Rectal smooth muscle tissue (tissue), 1 donor: ENCODE results near the gene CCNY.
A peak's percentile ranks its signal among the peaks of the same experiment; 100 is the strongest.

Source experiments
- H3K27ac ChIP-seq: one replicate; pipeline ENCODE4 v1.7.0; 2013; ENCODE audit warnings: low read depth, low read length, inconsistent platforms
- H3K27me3 ChIP-seq: one replicate; pipeline ENCODE4 v1.7.0; 2013; ENCODE audit warnings: low read length; ENCODE audit not compliant: control insufficient read depth, insufficient read depth
- H3K36me3 ChIP-seq: one replicate; pipeline ENCODE4 v1.7.0; 2013; ENCODE audit warnings: low read length; ENCODE audit not compliant: control insufficient read depth, insufficient read depth
- H3K4me1 ChIP-seq: one replicate; pipeline ENCODE4 v1.7.0; 2013; ENCODE audit warnings: low read length; ENCODE audit not compliant: control insufficient read depth, insufficient read depth
- H3K4me3 ChIP-seq: one replicate; pipeline ENCODE4 v1.7.0; 2013; ENCODE audit warnings: low read length
- H3K9ac ChIP-seq: one replicate; pipeline ENCODE4 v1.7.0; 2013; ENCODE audit warnings: low read length

The CCNY gene

DNA sequence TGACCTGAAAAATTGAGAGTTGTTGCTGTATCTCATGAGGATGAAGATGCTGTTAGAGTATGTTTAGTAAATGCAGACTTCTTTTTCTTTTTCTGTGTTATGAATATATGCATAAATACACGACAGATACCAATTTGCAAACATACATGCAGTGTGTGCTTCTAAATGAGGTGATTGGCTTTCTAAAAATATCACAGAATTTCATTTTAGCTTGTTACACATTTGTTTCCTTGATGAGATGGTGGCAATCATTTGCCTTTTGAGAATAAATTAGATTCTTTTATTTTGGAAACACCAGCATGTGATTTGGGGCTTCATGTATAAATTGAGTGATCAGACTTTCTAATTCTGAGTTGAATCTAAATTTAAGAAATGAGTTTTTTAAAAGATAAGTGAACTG, 29.7 kb downstream of the CCNY start:
- Histone ChIP-seq H3K4me1 (peaks cover 27% of the 10 kb centered on the region), H3K27ac (no peak overlapping the region), H3K36me3 (no peaks in the 10 kb centered on the region), H3K9ac (no peak overlapping the region), H3K27me3 (no peaks in the 10 kb centered on the region), H3K4me3 (no peak overlapping the region)

DNA sequence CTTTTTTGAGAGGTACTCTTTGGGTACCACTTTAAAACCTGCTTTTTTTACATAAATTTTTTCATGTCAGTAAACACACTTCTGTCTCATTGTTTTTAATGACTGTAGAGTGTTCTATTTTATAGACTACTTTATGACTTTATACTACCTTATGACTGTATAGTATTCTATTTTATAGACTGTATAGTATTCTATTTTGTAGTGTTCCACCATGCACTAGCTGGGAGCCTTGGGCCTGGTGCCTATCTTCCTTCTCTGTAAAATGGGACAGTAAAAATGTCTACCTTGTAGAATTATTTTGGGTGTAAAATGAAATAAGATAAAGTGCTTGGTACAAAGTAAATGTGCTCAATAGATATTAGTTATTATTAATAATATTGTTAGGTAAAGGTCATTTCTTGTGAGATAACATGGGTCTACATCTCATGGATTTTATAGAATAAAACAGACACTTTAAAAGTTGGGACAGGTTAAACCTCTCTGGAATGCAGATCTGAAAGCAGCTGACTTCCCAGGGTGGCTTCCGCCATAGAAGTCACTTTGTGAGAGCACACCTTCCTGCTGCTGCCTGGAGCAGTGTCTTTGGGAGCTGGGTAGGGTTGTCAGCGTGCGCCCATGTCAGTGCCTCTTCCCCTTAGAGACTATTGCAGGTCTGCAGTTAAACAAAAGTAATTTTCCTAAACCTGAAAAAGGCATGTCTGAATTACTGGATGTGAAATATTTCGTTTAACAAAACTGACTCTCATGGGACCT, 31.0 kb downstream of the CCNY start:
- no peak overlapping the region for H3K27ac ChIP-seq
- H3K9ac ChIP-seq, result no peak overlapping the region
- no peak overlapping the region for H3K4me3 ChIP-seq
- H3K27me3 ChIP-seq, result no peaks in the 10 kb centered on the region
- no peaks in the 10 kb centered on the region for H3K36me3 ChIP-seq
- peaks cover 39% of the 10 kb centered on the region for H3K4me1 ChIP-seq

DNA sequence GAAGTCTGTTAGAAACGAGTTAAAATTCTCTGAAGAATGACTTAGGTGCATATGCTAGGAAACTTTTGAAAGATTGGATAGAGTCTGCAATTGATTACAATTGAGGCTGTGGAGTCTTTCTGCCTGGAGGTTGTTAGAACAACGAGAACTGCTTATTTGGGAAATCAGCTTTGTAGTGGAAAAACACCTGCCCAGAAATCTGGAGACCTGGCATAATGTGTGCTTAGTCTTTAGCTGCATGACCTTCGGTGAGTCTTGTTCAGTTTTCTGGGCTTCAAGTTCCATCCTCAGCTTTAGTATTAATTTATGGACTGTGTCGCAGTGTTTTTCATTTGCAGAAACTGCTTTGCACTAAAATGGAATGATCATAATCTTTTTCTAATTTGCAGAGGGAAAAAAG, 31.7 kb downstream of the CCNY start:
- Histone ChIP-seq H3K27me3 (no peaks in the 10 kb centered on the region), H3K27ac (no peak overlapping the region), H3K4me1 (peaks cover 39% of the 10 kb centered on the region), H3K4me3 (no peak overlapping the region), H3K36me3 (no peaks in the 10 kb centered on the region), H3K9ac (no peak overlapping the region)

DNA sequence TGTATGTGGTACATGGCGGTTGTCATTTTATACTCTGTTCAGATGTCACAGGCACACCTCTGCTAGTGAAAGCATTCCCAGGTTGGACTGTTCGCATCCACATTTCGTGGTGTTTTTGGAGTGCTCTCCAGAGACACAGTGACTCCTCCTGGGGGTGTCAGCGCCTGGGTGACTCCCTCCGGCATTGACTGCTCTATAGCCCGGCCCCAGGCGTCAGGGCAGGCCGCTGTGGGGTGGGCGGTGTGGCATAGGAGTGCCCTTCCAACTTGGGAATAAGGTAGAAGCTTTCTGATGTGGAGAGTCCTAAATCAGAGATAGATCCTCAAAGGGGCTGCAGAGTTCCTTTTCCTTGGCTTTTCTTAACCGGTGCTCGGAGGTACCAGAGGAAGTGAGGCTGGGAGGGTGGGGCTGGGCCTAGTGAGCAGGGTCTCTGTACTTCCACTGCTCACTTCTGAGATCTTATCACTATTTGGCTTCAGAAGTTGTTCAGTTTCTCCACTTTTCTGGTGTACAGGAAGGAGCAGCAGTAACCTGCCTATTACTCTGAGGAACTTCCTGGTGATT, 32.3 kb downstream of the CCNY start:
- peaks cover 39% of the 10 kb centered on the region for H3K4me1 ChIP-seq
- H3K27ac ChIP-seq, result peak overlapping the region; percentile 72
- no peaks in the 10 kb centered on the region for H3K36me3 ChIP-seq
- H3K9ac ChIP-seq, result no peak overlapping the region
- H3K27me3 ChIP-seq, result no peaks in the 10 kb centered on the region
- no peak overlapping the region for H3K4me3 ChIP-seq

DNA sequence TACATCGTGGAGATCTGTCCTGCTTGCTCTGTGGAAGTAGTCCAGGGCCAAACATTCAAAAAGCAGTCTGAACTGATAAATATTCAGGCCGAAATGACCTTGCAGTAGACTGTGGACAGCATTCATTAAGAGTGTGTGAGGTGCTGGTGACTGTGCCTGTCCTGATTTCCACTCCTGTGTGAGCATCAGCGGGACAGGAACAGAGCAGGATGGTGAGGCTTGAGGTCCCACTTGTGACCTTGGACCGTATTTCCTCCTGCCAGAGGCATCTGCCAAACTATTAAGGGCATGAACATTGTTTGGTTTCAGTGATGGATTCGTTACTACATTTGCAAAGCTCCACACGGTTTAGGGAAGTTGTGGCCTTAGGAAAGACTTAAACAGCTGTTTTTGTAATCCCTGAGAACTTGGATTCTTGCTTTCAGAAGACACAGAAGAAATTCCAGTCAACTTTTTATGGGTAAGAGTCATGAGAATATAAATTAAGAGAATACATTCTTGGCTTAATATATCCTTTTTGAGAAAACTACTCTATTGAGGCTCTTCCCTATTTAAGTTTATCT, 32.8 kb downstream of the CCNY start:
- peaks cover 39% of the 10 kb centered on the region for H3K4me1 ChIP-seq
- peak overlapping the region; percentile 72 for H3K27ac ChIP-seq
- H3K27me3 ChIP-seq, result no peaks in the 10 kb centered on the region
- H3K36me3 ChIP-seq, result no peaks in the 10 kb centered on the region
- no peak overlapping the region for H3K4me3 ChIP-seq
- no peak overlapping the region for H3K9ac ChIP-seq

DNA sequence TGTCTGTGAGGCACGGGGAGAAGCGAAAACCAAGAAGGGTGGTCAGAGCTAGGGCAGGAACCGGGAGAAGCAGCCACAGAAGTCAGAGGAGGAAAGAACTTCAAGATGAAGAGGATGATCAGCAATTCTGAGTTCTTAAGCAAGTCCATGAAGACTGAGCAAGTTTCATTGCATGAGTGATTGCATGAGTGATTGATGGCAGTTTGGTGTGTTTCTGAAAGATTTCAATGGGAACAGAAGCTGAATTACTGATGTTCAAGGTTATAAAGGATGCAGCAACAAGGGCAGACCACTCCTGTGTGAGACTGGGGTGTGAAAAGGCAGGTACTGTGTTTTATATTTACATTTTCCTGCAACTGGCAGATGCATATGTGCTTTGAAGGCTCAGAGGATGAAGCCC, 35.4 kb downstream of the CCNY start:
- H3K9ac ChIP-seq, result no peak overlapping the region
- H3K27me3 ChIP-seq, result no peaks in the 10 kb centered on the region
- H3K4me3 ChIP-seq, result no peak overlapping the region
- H3K27ac ChIP-seq, result peak overlapping the region; percentile 62
- H3K4me1 ChIP-seq, result peaks cover 35% of the 10 kb centered on the region
- H3K36me3 ChIP-seq, result no peaks in the 10 kb centered on the region

DNA sequence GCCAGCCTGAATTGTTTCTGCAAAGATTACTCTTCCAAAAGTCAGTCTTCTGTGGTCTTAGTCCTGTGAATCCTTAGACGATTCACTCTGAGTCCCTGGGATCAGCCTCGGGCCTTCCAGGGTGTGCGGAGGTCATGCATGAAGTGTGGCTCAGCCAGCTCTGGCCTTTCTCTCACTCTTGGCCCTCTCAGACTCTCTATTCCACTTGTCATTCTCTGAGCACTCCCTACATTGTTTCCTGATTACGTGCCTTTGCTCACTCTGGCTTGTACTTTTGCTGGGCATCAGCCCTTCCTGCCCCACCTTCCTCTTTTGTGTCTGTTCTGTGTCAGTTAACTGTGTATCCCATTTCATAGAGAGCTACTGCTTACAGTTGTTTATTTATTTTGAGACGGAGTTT, 36.0 kb downstream of the CCNY start:
- Histone ChIP-seq H3K27me3 (no peaks in the 10 kb centered on the region), H3K4me1 (peaks cover 35% of the 10 kb centered on the region), H3K9ac (no peak overlapping the region), H3K36me3 (no peaks in the 10 kb centered on the region), H3K27ac (peak overlapping the region; percentile 62), H3K4me3 (no peak overlapping the region)

DNA sequence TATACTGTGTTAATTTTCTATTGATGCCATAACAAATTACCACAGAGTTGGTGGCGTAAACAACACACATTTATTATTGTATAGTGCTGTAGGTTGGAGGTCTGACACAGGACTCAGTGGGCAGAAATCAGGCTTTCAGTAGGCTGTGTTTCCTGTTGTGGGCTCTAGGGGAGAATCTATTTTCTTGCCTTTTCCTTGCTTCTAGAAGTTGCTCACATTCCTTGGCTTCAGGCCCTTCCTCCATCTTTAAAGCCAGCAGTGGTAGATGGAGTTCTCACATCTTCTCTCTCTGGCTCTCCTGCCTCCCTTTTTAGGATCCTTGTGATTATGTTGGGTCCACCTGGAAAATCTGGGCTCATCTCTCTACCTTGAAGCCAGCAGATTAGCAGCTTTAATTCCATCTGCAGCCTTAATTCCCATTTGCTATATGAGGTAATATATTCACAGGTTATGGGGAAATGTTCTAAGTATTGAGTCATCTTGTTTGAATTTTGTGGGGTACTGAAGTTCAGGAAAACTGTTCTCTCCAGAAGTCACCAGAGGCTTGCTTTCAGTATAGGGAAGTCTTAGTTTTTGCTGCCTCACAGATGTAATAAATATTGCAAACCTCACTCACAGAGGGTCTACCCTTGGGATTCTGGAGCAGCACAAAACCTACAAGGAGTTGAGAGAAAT, 38.9 kb downstream of the CCNY start:
- H3K9ac ChIP-seq, result no peak overlapping the region
- H3K36me3 ChIP-seq, result no peaks in the 10 kb centered on the region
- no peaks in the 10 kb centered on the region for H3K27me3 ChIP-seq
- H3K4me1 ChIP-seq, result peaks cover 20% of the 10 kb centered on the region
- H3K27ac ChIP-seq, result no peak overlapping the region
- H3K4me3 ChIP-seq, result no peak overlapping the region

DNA sequence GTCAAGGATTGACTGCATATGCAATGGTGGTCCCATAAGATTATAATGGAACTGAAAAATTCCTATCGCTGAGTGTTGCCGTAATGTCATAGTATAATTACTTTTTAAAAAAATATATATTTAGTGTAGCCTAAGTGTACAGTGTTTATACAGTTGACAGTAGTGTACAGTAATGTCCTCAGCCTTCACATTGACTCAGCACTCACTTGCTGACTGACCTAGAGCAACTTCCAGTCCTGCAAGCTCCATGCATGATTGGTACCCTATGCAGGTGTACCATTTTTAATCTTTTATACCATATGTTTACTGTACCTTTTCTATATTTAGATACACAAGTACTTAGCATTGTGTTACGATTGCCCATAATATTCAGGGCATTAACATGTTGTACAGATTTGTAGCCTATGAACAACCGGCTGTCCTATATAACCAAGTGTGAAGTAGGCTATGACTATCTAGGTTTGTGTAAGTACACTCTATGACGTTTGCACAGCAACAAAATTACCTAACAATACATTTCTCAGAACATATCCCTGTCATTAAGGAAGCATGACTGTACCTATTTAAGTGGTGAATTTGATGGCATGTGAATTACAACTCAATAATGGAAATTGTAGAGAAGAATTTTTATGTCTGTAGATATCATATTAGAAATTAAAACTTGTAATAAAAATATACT, 40.9 kb downstream of the CCNY start:
- peaks cover 14% of the 10 kb centered on the region for H3K4me1 ChIP-seq
- H3K4me3 ChIP-seq, result no peak overlapping the region
- no peak overlapping the region for H3K27ac ChIP-seq
- no peaks in the 10 kb centered on the region for H3K36me3 ChIP-seq
- H3K9ac ChIP-seq, result no peak overlapping the region
- H3K27me3 ChIP-seq, result no peaks in the 10 kb centered on the region

DNA sequence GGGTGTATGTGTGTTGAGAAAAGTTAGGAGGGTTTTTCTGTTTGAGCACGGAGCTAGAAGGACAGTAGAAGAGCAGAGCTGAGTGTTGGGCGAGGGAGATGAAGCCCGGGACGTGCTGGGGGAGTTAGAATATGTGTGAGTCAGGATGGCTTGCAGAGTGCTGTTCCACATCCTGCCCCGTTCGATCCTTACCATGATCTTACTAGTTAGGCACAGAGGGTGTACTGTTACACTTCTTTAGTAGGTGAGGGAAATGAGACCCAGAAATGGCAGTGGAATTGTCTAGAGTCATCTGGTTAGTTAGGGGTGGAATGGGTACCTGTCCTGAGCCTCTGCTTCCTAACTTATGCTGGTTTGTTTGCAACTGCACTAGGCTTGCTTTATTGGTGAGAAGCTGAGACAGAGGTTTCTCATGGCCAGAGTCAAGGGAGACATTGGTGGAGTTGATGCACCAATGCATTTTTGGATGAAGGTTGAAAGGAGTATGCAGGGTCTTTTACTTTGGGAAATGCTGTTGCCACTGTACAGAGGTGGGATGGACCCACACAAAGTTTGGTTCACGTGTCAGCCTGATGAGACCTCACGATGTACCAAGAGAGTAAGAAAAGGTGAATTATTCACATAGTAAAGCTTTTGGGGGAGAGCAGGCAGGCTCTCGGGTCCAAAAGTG, 42.4 kb downstream of the CCNY start:
- Histone ChIP-seq H3K9ac (no peak overlapping the region), H3K4me3 (no peak overlapping the region), H3K27ac (no peak overlapping the region), H3K4me1 (peaks cover 13% of the 10 kb centered on the region), H3K36me3 (no peaks in the 10 kb centered on the region), H3K27me3 (no peaks in the 10 kb centered on the region)

DNA sequence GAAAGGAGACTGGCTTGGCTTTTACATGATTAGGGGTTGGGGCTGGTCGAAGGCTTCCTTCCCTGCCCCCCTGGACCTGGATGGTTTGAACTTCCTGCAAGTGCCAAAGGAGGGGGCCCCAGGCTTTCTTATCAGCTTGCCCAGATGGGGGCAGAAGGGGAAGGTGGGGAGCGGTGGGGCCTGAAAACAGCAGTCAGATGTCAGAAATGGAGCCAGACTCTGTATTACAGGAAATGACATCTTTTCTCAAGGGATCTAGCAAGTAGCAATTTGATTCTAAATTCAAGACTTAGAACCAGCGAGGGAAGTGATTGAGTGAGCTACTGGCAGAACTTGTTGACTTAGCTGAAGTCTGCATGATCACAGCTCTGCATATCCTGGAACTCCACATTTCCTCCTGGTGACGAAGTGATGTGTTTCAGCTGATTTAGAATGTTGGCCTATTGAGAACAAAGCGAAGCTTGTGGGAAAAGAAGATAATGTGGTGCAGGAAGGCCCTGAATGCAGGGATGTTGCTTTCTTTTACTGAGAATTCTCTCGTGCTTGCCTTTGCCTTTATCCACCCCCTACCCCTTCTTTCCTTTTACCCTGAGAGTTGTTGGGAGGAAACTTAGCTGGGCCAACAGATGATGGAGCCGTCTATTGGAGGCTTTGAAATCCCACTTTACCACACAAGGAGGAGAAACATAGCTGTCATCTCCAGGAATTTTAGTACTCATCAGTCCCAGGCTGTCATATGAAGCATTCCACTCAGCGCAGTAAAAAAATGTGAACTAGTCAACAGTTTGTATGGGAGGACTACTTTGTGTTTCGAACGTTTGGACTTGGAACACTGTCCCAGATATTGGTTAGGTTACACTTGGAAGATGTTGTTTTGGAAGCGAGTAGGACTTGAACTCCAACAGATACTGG, 43.2 kb downstream of the CCNY start:
- no peaks in the 10 kb centered on the region for H3K36me3 ChIP-seq
- peak overlapping the region; percentile 27 for H3K27ac ChIP-seq
- H3K9ac ChIP-seq, result no peak overlapping the region
- no peaks in the 10 kb centered on the region for H3K27me3 ChIP-seq
- no peak overlapping the region for H3K4me3 ChIP-seq
- H3K4me1 ChIP-seq, result peaks cover 13% of the 10 kb centered on the region
